Activated naive CD4-positive, alpha-beta T cell treated with Interleukin-2 at 50 U/mL for 16 hours (primary cell): Measurements from ENCODE around the gene PCDHA2.
"Not testable (repeated sequence)": the region's sequence is repeated elsewhere in the genome, so short reads cannot be mapped to it uniquely, and the experiment has no call there.

ENCODE experiments used
- DNase-seq: peaks from one replicate; pipeline ENCODE4 v3.0.0-alpha.2; 2020

Gene PCDHA2

GRCh38 chr5:140821375-140822280 is 27.0 kb downstream of the PCDHA2 start, which contains the start of gene PCDHA5:
TSS of gene PCDHA5 (plus strand) at chr5:140821613.
- no peak for DNase-seq

DNA sequence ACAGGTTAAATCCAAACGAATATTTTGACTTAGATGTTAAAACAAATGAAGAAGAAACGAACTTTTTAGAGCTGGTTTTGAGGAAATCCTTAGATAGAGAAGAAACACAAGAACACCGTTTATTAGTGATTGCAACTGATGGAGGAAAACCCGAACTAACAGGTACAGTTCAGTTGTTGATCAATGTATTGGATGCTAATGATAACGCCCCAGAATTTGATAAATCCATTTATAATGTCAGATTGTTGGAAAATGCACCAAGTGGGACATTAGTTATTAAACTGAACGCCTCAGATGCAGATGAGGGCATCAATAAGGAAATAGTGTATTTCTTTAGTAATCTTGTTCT is 27.6 kb downstream of the PCDHA2 start:
- no peak for DNase-seq

- not testable (repeated sequence) for DNase-seq
Measured at GRCh38 chr5:140822969-140823368, 28.3 kb downstream of the PCDHA2 start.

- no peak for DNase-seq
Measured at GRCh38 chr5:140823475-140823874, 28.8 kb downstream of the PCDHA2 start.

GRCh38 chr5:140827704-140828361 is 33.2 kb downstream of the PCDHA2 start, which contains the start of gene PCDHA6:
TSS of gene PCDHA6 (plus strand) at chr5:140827960. CDS start at chr5:140828092, 132 bp downstream.
- no peak for DNase-seq

GRCh38 chr5:140828362-140828737 is 33.7 kb downstream of the PCDHA2 start:
- DNase-seq, result no peak

DNA sequence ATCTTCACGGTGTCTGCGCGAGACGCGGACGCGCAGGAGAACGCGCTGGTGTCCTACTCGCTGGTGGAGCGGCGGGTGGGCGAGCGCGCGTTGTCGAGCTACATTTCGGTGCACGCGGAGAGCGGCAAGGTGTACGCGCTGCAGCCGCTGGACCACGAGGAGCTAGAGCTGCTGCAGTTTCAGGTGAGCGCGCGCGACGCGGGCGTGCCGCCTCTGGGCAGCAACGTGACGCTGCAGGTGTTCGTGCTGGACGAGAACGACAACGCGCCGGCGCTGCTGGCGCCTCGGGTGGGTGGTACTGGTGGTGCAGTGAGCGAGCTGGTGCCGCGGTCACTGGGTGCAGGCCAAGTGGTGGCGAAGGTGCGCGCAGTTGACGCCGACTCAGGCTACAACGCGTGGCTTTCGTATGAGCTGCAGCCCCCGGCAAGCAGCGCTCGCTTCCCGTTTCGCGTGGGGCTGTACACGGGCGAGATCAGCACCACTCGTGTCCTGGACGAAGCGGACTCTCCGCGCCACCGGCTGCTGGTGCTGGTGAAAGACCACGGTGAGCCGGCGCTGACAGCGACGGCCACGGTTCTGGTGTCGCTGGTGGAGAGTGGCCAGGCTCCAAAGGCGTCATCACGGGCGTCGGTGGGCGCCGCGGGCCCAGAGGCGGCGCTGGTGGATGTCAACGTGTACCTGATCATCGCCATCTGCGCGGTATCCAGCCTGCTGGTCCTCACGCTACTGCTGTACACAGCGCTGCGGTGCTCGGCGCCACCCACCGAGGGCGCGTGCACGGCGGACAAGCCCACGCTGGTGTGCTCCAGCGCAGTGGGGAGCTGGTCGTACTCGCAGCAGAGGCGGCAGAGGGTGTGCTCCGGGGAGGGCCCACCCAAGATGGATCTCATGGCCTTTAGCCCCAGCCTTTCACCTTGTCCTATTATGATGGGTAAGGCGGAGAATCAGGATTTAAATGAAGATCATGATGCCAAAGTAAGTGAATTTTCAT is 35.2 kb downstream of the PCDHA2 start:
- not testable (repeated sequence) for DNase-seq

DNA sequence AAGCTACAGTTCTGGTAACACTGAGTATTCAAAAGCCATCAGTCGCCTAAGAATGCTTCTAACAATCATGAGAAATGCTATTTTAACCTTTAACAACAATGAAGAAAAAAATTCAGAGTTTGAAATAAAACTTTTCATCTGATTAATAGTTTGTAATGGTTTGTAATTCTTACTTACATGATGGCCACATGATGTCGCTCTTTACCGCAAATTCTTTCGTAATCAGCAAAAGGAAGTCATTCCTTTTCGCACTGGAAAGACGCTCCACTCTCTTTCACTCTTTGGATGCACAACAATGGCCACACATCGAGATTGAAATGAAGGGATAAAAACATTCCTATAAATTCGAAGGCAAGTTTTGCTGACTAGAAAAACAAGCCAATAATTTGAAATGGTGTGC is 39.3 kb downstream of the PCDHA2 start, which contains the start of gene PCDHA7:
PCDHA7 (plus strand) TSS at position 277 of the 400 bp plus-strand sequence; CDS start at position 392, 115 bp downstream.
- DNase-seq, result no peak

- not testable (repeated sequence) for DNase-seq
Measured at GRCh38 chr5:140834439-140835008, 39.9 kb downstream of the PCDHA2 start.

- DNase-seq, result no peak
Measured at GRCh38 chr5:140835622-140836510, 41.2 kb downstream of the PCDHA2 start.

- no peak for DNase-seq
Measured at GRCh38 chr5:140840978-140841962, 46.6 kb downstream of the PCDHA2 start, which contains the start of gene PCDHA8. TSS of gene PCDHA8 (plus strand) at chr5:140841187. CDS start at chr5:140841322, 135 bp downstream.

DNA sequence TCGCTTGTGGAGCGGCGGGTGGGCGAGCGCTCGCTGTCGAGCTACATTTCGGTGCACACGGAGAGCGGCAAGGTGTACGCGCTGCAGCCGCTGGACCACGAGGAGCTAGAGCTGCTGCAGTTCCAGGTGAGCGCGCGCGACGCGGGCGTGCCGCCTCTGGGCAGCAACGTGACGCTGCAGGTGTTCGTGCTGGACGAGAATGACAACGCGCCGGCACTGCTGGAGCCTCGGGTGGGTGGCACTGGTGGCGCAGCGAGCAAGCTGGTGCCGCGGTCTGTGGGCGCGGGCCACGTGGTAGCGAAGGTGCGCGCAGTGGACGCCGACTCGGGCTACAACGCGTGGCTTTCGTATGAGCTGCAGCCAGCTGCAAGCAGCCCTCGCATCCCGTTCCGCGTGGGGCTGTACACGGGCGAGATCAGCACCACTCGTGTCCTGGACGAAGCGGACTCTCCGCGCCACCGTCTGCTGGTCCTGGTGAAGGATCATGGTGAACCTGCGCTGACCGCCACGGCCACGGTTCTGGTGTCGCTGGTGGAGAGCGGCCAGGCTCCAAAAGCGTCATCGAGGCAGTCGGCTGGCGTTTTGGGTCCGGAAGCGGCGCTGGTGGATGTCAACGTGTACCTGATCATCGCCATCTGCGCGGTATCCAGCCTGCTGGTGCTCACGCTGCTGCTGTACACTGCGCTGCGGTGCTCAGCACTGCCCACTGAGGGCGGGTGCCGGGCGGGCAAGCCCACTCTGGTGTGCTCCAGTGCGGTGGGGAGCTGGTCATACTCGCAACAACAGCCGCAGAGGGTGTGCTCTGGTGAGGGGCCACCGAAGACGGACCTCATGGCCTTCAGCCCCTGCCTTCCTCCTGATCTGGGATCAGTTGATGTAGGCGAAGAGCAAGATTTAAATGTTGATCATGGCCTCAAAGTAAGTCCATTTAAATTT is 48.4 kb downstream of the PCDHA2 start:
- DNase-seq, result no peak
